WTC11 (cell line): ENCODE results near the gene DEPDC5.

Experiments used
- CREM ChIP-seq: sonication (generic); formaldehyde crosslinking; IDR thresholded peaks from 2 replicates; pipeline ENCODE4 v1.8.1; 2022; ENCODE audit warnings: mild to moderate bottlenecking, missing genetic modification reagents, moderate library complexity
- EMX1 ChIP-seq: fragments of 250-450 bp; sonication (Bioruptor Pico); IDR thresholded peaks from 2 replicates; pipeline ENCODE4 v1.8.0; 2021; ENCODE audit warnings: mild to moderate bottlenecking
- ETV6 ChIP-seq: sonication (generic); formaldehyde crosslinking; IDR thresholded peaks from 2 replicates; pipeline ENCODE4 v1.8.1; 2022; ENCODE audit warnings: mild to moderate bottlenecking, missing genetic modification reagents
- NFE2L1 ChIP-seq: sonication (generic); formaldehyde crosslinking; IDR thresholded peaks from 2 replicates; pipeline ENCODE4 v1.8.1; 2023; ENCODE audit warnings: missing genetic modification reagents
- ZNF138 ChIP-seq: sonication (generic); formaldehyde crosslinking; conservative IDR thresholded peaks from 2 replicates; pipeline ENCODE4 v1.8.1; 2022; ENCODE audit warnings: mild to moderate bottlenecking, moderate library complexity, missing genetic modification reagents
- ZNF317 ChIP-seq: sonication (generic); formaldehyde crosslinking; IDR thresholded peaks from 2 replicates; pipeline ENCODE4 v1.8.1; 2023; ENCODE audit warnings: low read depth, mild to moderate bottlenecking, moderate library complexity, missing genetic modification reagents, borderline replicate concordance
- ZNF416 ChIP-seq: fragments of 250-450 bp; sonication (Bioruptor Pico); IDR thresholded peaks from 2 replicates; pipeline ENCODE4 v1.9.0; 2021; ENCODE audit warnings: mild to moderate bottlenecking, inconsistent platforms
- TF ChIP-seq, protein P1 (sequence below): fragments of 200-600 bp; IDR thresholded peaks from 2 replicates; pipeline ENCODE4 v1.8.0; 2022; ENCODE audit warnings: antibody characterized with exemption
- TF ChIP-seq, protein P2 (sequence below): sonication (generic); formaldehyde crosslinking; IDR thresholded peaks from 2 replicates; pipeline ENCODE4 v1.8.1; 2022; ENCODE audit warnings: mild to moderate bottlenecking, moderate library complexity, missing genetic modification reagents
- TF ChIP-seq, protein P3 (sequence below): sonication (generic); formaldehyde crosslinking; IDR thresholded peaks from 2 replicates; pipeline ENCODE4 v1.8.1; 2023; ENCODE audit warnings: mild to moderate bottlenecking, missing genetic modification reagents, moderate library complexity
- TF ChIP-seq, protein P4 (sequence below): sonication (generic); formaldehyde crosslinking; IDR thresholded peaks from 2 replicates; pipeline ENCODE4 v1.8.1; 2023; ENCODE audit warnings: mild to moderate bottlenecking, missing genetic modification reagents, moderate library complexity

DNA sequence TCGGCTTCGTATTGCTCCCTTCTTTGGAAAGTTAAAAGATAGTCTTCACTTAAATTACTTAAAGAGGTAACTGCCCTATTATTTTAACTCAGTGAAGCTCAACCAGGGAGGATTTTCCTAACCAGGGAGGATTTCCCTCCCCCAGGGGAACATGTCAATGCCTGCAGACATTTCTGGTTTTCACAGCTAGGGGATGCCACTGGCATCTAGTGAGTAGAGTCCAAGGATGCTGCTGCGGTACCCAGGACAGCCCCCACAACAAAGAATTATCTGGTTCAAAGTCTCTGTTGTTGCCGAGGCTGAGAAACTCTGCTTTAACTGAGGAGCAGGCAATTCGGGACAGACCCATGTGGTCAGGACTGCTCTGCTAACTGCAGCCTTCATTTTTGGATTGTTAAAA is 82.2 kb downstream of the DEPDC5 start:
- TF ChIP-seq, protein P1, sequence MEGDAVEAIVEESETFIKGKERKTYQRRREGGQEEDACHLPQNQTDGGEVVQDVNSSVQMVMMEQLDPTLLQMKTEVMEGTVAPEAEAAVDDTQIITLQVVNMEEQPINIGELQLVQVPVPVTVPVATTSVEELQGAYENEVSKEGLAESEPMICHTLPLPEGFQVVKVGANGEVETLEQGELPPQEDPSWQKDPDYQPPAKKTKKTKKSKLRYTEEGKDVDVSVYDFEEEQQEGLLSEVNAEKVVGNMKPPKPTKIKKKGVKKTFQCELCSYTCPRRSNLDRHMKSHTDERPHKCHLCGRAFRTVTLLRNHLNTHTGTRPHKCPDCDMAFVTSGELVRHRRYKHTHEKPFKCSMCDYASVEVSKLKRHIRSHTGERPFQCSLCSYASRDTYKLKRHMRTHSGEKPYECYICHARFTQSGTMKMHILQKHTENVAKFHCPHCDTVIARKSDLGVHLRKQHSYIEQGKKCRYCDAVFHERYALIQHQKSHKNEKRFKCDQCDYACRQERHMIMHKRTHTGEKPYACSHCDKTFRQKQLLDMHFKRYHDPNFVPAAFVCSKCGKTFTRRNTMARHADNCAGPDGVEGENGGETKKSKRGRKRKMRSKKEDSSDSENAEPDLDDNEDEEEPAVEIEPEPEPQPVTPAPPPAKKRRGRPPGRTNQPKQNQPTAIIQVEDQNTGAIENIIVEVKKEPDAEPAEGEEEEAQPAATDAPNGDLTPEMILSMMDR, result no peak
- TF ChIP-seq ZNF416 (CRISPR knock-in tag), result no peak
- TF ChIP-seq, protein P2, sequence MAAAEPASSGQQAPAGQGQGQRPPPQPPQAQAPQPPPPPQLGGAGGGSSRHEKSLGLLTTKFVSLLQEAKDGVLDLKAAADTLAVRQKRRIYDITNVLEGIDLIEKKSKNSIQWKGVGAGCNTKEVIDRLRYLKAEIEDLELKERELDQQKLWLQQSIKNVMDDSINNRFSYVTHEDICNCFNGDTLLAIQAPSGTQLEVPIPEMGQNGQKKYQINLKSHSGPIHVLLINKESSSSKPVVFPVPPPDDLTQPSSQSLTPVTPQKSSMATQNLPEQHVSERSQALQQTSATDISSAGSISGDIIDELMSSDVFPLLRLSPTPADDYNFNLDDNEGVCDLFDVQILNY (CRISPR knock-in tag), result no peak
- TF ChIP-seq NFE2L1 (CRISPR knock-in tag), result no peak
- TF ChIP-seq, protein P3, sequence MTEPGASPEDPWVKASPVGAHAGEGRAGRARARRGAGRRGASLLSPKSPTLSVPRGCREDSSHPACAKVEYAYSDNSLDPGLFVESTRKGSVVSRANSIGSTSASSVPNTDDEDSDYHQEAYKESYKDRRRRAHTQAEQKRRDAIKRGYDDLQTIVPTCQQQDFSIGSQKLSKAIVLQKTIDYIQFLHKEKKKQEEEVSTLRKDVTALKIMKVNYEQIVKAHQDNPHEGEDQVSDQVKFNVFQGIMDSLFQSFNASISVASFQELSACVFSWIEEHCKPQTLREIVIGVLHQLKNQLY (CRISPR knock-in tag), result no peak
- TF ChIP-seq, protein P4, sequence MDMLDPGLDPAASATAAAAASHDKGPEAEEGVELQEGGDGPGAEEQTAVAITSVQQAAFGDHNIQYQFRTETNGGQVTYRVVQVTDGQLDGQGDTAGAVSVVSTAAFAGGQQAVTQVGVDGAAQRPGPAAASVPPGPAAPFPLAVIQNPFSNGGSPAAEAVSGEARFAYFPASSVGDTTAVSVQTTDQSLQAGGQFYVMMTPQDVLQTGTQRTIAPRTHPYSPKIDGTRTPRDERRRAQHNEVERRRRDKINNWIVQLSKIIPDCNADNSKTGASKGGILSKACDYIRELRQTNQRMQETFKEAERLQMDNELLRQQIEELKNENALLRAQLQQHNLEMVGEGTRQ, result no peak
- TF ChIP-seq CREM, result no peak
- TF ChIP-seq ZNF317, result no peak
- no peak for TF ChIP-seq ZNF138 (CRISPR knock-in tag)
- no peak for TF ChIP-seq EMX1 (CRISPR knock-in tag)
- TF ChIP-seq ETV6 (CRISPR knock-in tag), result no peak
